ENCODE results near the gene FCF1. TPM values are rescaled to one million over a fixed set of nuclear protein-coding genes. Genes with fewer than 3 reads are reported as not detected.

FCF1 gene, protein sequence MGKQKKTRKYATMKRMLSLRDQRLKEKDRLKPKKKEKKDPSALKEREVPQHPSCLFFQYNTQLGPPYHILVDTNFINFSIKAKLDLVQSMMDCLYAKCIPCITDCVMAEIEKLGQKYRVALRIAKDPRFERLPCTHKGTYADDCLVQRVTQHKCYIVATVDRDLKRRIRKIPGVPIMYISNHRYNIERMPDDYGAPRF
- 21.0 TPM for total RNA-seq

GRCh38 chr14:74712499-74713394, at the start of gene FCF1, which contains the start of gene AREL1:
FCF1 (plus strand) TSS chr14:74713144; CDS start chr14:74713198, 54 bp downstream.
AREL1 (minus strand) TSS chr14:74713080; CDS start chr14:74685615, 27,465 bp downstream.

GRCh38 chr14:74762917-74763802, 50.2 kb downstream of the FCF1 start, which contains the start of gene YLPM1:
YLPM1 (plus strand) TSS chr14:74763316; CDS start chr14:74763490, 174 bp downstream.

Small RNA genes within 50 kb of the gene (small RNA-seq; reads per million reads assigned to genes)
- not detected for gene RF00409 (ENCODE audit: low replicate concordance)

Other genes with a start within 250 kb of the FCF1 start
- gene NPC2, start 219.8 kb upstream of the FCF1 start, total RNA-seq = 16.6 TPM
- gene ISCA2, start 219.4 kb upstream of the FCF1 start, total RNA-seq = 24.7 TPM
- 0.94 TPM for gene LTBP2, start 100.9 kb upstream of the FCF1 start, total RNA-seq
- 70.1 TPM for gene AREL1, start 64 bp upstream of the FCF1 start, total RNA-seq
- 231 TPM for gene YLPM1, start 50.2 kb downstream of the FCF1 start, total RNA-seq
- gene PROX2, start 163.0 kb downstream of the FCF1 start, total RNA-seq = not detected
- gene DLST, start 168.8 kb downstream of the FCF1 start, total RNA-seq = 64.5 TPM
- 47.0 TPM for gene RPS6KL1, start 210.1 kb downstream of the FCF1 start, total RNA-seq
- gene PGF, start 242.5 kb downstream of the FCF1 start, total RNA-seq = 0.94 TPM